GM18498 (cell line): ENCODE measurements around the gene OR10G2.

Experiments used
- ATAC-seq: cut with Tn5 transposase; IDR thresholded peaks from one replicate; pipeline ENCODE4 v1.9.1; 2021; ENCODE audit warnings: mild to moderate bottlenecking, moderate library complexity; ENCODE audit not compliant: unreplicated experiment

The OR10G2 gene

DNA sequence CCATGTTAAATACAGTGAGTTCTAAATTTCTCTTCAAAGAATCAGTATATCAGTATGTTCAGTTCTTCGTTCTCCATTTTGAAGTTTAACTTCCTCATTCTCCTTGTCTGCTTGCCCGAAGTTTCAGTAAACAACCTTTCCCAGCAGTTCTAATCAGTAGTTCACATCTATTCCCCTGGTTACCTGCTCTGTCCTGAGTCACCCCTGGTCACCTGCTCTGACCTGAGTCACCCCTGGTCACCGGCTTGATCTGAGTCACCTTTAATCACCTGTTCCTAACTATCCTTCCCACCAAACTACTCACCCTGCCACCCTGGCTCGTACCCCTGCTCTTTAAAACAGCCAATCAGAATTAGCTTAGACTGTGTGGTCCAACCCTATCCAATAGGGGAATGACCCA lies 45.4 kb downstream of the OR10G2 start:
- no peak for ATAC-seq
